H1 (cell line): Measurements from ENCODE around the gene FHL5. TPM values are rescaled to one million over a fixed set of nuclear protein-coding genes. Genes with fewer than 3 reads are reported as not detected.
A peak's percentile ranks its signal among the peaks of the same experiment; 100 is the strongest.

Experiments
- CTCF ChIA-PET: fragments of 300-600 bp; sonication (Branson Sonifier 250); formaldehyde crosslinking; loops from one replicate; lab custom pipeline; 2021; ENCODE audit not compliant: partially characterized antibody; lab: Charles Lee
- POLR2A ChIA-PET: fragments of 300-600 bp; sonication (Branson Sonifier 250); formaldehyde crosslinking; loops from one replicate; lab custom pipeline; 2021; ENCODE audit warnings: inconsistent platforms; ENCODE audit not compliant: partially characterized antibody; lab: Charles Lee
- DNase-seq, 2 experiments: peaks; one replicate each; pipeline versions ENCODE4 v3.0.0 to v3.0.0-alpha.2; 2010 to 2022; ENCODE audit warnings: low spot score in 2 of 2, low read depth in 1 of 2, mixed read lengths in 1 of 2
- FAIRE-seq: peaks from 2 replicates; lab custom pipeline; 2011; peaks lifted over from hg19 to GRCh38; lab: Jason Lieb, UNC
- H2AFZ ChIP-seq: 2 replicates; pipeline ENCODE4 v1.8.1; 2012; ENCODE audit warnings: low read length, inconsistent platforms
- H2AK5ac ChIP-seq: 2 replicates; pipeline ENCODE4 v1.6.1; 2013; ENCODE audit warnings: low read depth, low read length
- H2BK120ac ChIP-seq: replicated peaks from 2 replicates; pipeline ENCODE3; 2013; ENCODE audit warnings: low read depth, low read length, inconsistent platforms
- H2BK12ac ChIP-seq: 2 replicates; pipeline ENCODE4 v1.6.1; 2013; ENCODE audit warnings: low read depth, low read length
- H2BK15ac ChIP-seq: 2 replicates; pipeline ENCODE4 v1.6.1; 2013; ENCODE audit warnings: low read length
- H2BK20ac ChIP-seq: 2 replicates; pipeline ENCODE4 v1.6.1; 2013; ENCODE audit warnings: low read length
- H2BK5ac ChIP-seq: 2 replicates; pipeline ENCODE4 v1.6.1; 2013; ENCODE audit warnings: low read depth, low read length
- H3K14ac ChIP-seq: 2 replicates; pipeline ENCODE4 v1.6.1; 2013; ENCODE audit warnings: inconsistent platforms; ENCODE audit not compliant: insufficient read length
- H3K18ac ChIP-seq: 2 replicates; pipeline ENCODE4 v1.6.1; 2013; ENCODE audit warnings: low read length; ENCODE audit errors: extremely low read depth
- H3K23ac ChIP-seq: 2 replicates; pipeline ENCODE4 v1.6.1; 2013; ENCODE audit warnings: inconsistent platforms; ENCODE audit not compliant: insufficient read length
- H3K23me2 ChIP-seq: 2 replicates; pipeline ENCODE4 v1.6.1; 2013; ENCODE audit warnings: low read depth, low read length
- H3K27ac ChIP-seq: 2 replicates; pipeline ENCODE4 v1.6.1; 2011; ENCODE audit warnings: low read depth, low read length, inconsistent platforms
- H3K27me3 ChIP-seq, 4 experiments: replicated peaks in 1 of 4; 1 replicate in 1 of 4; 2 replicates in 3 of 4; pipeline versions ENCODE4 v1.6.1 to v1.8.1; 2011 to 2013; ENCODE audit warnings: low read length in 3 of 4, mild to moderate bottlenecking in 3 of 4, inconsistent platforms in 2 of 4, mixed read lengths in 2 of 4, moderate library complexity in 1 of 4; ENCODE audit not compliant: control insufficient read depth in 3 of 4, insufficient read depth in 3 of 4; ENCODE audit errors: extremely low read depth in 1 of 4
- H3K36me3 ChIP-seq, 4 experiments: 2 replicates each; pipeline versions ENCODE4 v1.6.1 to v1.8.1; 2011 to 2013; ENCODE audit warnings: mild to moderate bottlenecking in 4 of 4, low read length in 3 of 4, moderate library complexity in 2 of 4, control low read depth in 1 of 4, inconsistent platforms in 1 of 4; ENCODE audit not compliant: insufficient read depth in 4 of 4, control insufficient read depth in 2 of 4
- H3K4ac ChIP-seq: replicated peaks from 2 replicates; pipeline ENCODE3; 2013; ENCODE audit warnings: low read length, low read depth, mixed read lengths, inconsistent platforms; ENCODE audit not compliant: insufficient read length
- H3K4me1 ChIP-seq, 4 experiments: replicated peaks in 1 of 4; 1 replicate in 1 of 4; 2 replicates in 3 of 4; pipeline versions ENCODE4 v1.6.1 to v1.8.1; 2011 to 2013; ENCODE audit warnings: low read length in 3 of 4, inconsistent platforms in 2 of 4, mixed read lengths in 1 of 4; ENCODE audit not compliant: insufficient read depth in 4 of 4, control insufficient read depth in 3 of 4
- H3K4me2 ChIP-seq, 2 experiments: 2 replicates each; pipeline versions ENCODE4 v1.6.1 to v1.8.1; 2011 to 2013; ENCODE audit warnings: low read depth in 2 of 2, low read length in 2 of 2, control low read depth in 1 of 2, inconsistent platforms in 1 of 2, mild to moderate bottlenecking in 1 of 2; ENCODE audit not compliant: insufficient read depth in 1 of 2
- H3K4me3 ChIP-seq, 4 experiments: fragments of 200-600, 300-600 bp in 1 of 4; sonication (generic), shearing (Covaris generic), sonication (Bioruptor Twin) in 1 of 4; 2 replicates each; pipeline versions ENCODE4 v1.5.1 to v1.8.1; 2011 to 2016; ENCODE audit warnings: low read length in 4 of 4, low read depth in 3 of 4, control low read depth in 2 of 4, inconsistent platforms in 2 of 4, mild to moderate bottlenecking in 2 of 4, mixed read lengths in 1 of 4, moderate library complexity in 1 of 4; ENCODE audit not compliant: insufficient read depth in 2 of 4; ENCODE audit errors: extremely low read depth in 1 of 4
- H3K56ac ChIP-seq: replicated peaks from 2 replicates; pipeline ENCODE3; 2013; ENCODE audit warnings: low read depth, mild to moderate bottlenecking, mixed read lengths, low read length, inconsistent platforms; ENCODE audit not compliant: insufficient read length
- H3K79me1 ChIP-seq: 2 replicates; pipeline ENCODE4 v1.6.1; 2013; ENCODE audit warnings: low read depth, low read length, control low read depth
- H3K79me2 ChIP-seq, 2 experiments: 2 replicates each; pipeline versions ENCODE4 v1.6.1 to v1.8.1; 2012 to 2013; ENCODE audit warnings: low read length in 2 of 2, mild to moderate bottlenecking in 2 of 2, inconsistent platforms in 1 of 2; ENCODE audit not compliant: insufficient read depth in 2 of 2, control insufficient read depth in 1 of 2
- H3K9ac ChIP-seq, 4 experiments: replicated peaks in 1 of 4; 1 replicate in 1 of 4; 2 replicates in 3 of 4; pipeline versions ENCODE4 v1.6.1 to v1.8.1; 2011 to 2013; ENCODE audit warnings: low read depth in 3 of 4, low read length in 3 of 4, control low read depth in 2 of 4, mild to moderate bottlenecking in 2 of 4, moderate library complexity in 2 of 4, inconsistent platforms in 1 of 4; ENCODE audit errors: extremely low read depth in 1 of 4
- H3K9me3 ChIP-seq, 2 experiments: 2 replicates each; pipeline versions ENCODE4 v1.6.1 to v1.8.1; 2012 to 2013; ENCODE audit warnings: mild to moderate bottlenecking in 2 of 2, moderate library complexity in 2 of 2, control low read depth in 1 of 2, inconsistent platforms in 1 of 2, low read depth in 1 of 2, low read length in 1 of 2, mixed read lengths in 1 of 2; ENCODE audit not compliant: insufficient read depth in 2 of 2
- H4K20me1 ChIP-seq, 2 experiments: replicated peaks in 1 of 2; 2 replicates each; pipeline versions ENCODE3 to v1.8.1; 2011 to 2013; ENCODE audit warnings: inconsistent platforms in 2 of 2, low read length in 2 of 2, mild to moderate bottlenecking in 1 of 2; ENCODE audit not compliant: insufficient read depth in 2 of 2, control insufficient read depth in 1 of 2
- H4K5ac ChIP-seq: 2 replicates; pipeline ENCODE4 v1.6.1; 2013; ENCODE audit warnings: low read length, low read depth, mixed read lengths, inconsistent platforms; ENCODE audit not compliant: insufficient read length
- H4K8ac ChIP-seq: 2 replicates; pipeline ENCODE4 v1.8.0; 2013; ENCODE audit warnings: mild to moderate bottlenecking, moderate library complexity, low read length, inconsistent platforms; ENCODE audit not compliant: insufficient read depth; ENCODE audit errors: extremely low read depth
- H4K91ac ChIP-seq: replicated peaks from 2 replicates; pipeline ENCODE3; 2013; ENCODE audit warnings: low read length, mixed read lengths, inconsistent platforms; ENCODE audit not compliant: insufficient read length
- BACH1 ChIP-seq: IDR thresholded peaks from 2 replicates; pipeline ENCODE4 v1.6.1; 2012; ENCODE audit warnings: low read length, improper control_type of control experiment
- CEBPB ChIP-seq: IDR thresholded peaks from 2 replicates; pipeline ENCODE4 v1.6.1; 2012; ENCODE audit warnings: low read depth, low read length
- CHD1 ChIP-seq: IDR thresholded peaks from 2 replicates; pipeline ENCODE4 v1.6.1; 2012; ENCODE audit warnings: low read depth, low read length, improper control_type of control experiment
- EP300 ChIP-seq, 2 experiments: IDR thresholded peaks; 1 replicate in 1 of 2; 2 replicates in 1 of 2; pipeline ENCODE4 v1.6.1; 2011 to 2012; ENCODE audit warnings: low read depth in 2 of 2, low read length in 2 of 2, mild to moderate bottlenecking in 2 of 2, borderline replicate concordance in 1 of 2, inconsistent platforms in 1 of 2, moderate library complexity in 1 of 2
- FOSL1 ChIP-seq: IDR thresholded peaks from 2 replicates; pipeline ENCODE4 v1.6.1; 2011; ENCODE audit warnings: mild to moderate bottlenecking, low read depth, low read length, moderate library complexity; ENCODE audit not compliant: insufficient read depth
- JUN ChIP-seq: IDR thresholded peaks from 2 replicates; pipeline ENCODE4 v1.6.1; 2011; ENCODE audit warnings: low read depth, mild to moderate bottlenecking, improper control_type of control experiment, low read length
- RFX5 ChIP-seq: IDR thresholded peaks from 2 replicates; pipeline ENCODE4 v1.6.1; 2011; ENCODE audit warnings: low read depth, low read length, improper control_type of control experiment, borderline replicate concordance
- SAP30 ChIP-seq: fragments of 300-600 bp; sonication (generic); IDR thresholded peaks from 2 replicates; pipeline ENCODE4 v1.7.1; 2012; ENCODE audit warnings: low read length, moderate library complexity, mild to moderate bottlenecking, inconsistent platforms; ENCODE audit not compliant: insufficient read depth, insufficient replicate concordance
- SP4 ChIP-seq: IDR thresholded peaks from 2 replicates; pipeline ENCODE4 v1.6.1; 2012; ENCODE audit warnings: low read length, inconsistent platforms
- SRF ChIP-seq: IDR thresholded peaks from 2 replicates; pipeline ENCODE4 v1.6.1; 2011; ENCODE audit warnings: mild to moderate bottlenecking, low read depth, low read length, moderate library complexity
- YY1 ChIP-seq: IDR thresholded peaks from 2 replicates; pipeline ENCODE4 v1.6.1; 2011; ENCODE audit warnings: low read depth, mild to moderate bottlenecking, low read length
- WGBS, 2 experiments: shearing (Covaris generic) in 1 of 2; methylation state at CpG; one replicate each; pipeline versions ENCODE4 v1.1.6 to v1.1.7; 2013 to 2015; ENCODE audit warnings: low lambda C conversion rate in 2 of 2, mixed read lengths in 2 of 2, inconsistent platforms in 1 of 2, low coverage in 1 of 2, missing lambda C conversion rate in 1 of 2; ENCODE audit not compliant: insufficient replicate concordance in 2 of 2, insufficient coverage in 1 of 2, insufficient read length in 1 of 2; ENCODE audit errors: extremely low coverage in 1 of 2, missing lambda C conversion rate in 1 of 2; 5-methylcytosine and 5-hydroxymethylcytosine counted together
- polyA plus RNA-seq, 7 experiments: library from polyadenylated mRNA; depleted of rRNA in 3 of 7; stranded (reverse) in 5 of 7; unstranded in 2 of 7; fragments of >200 nt in 5 of 7; fragments of 200-250 nt in 2 of 7; gene quantifications; 1 replicate in 5 of 7; 2 replicates in 1 of 7; 4 replicates in 1 of 7; pipeline versions ENCODE4 v1.2.1 to v1.2.3, GENCODE V29; 2011 to 2013; ENCODE audit warnings: missing spikeins in 2 of 7, mixed read lengths in 2 of 7
- total RNA-seq: library from RNA; stranded (reverse); fragmentation: NEBNext Ultra II Directional; extraction: Animal tissue kit (Norgen Biotek cat#: 25700); gene quantifications from 2 replicates; pipeline ENCODE4 v1.2.1, GENCODE V29; 2021

FHL5 gene
- total and polyA plus RNA-seq, 2 of the 8 experiments (the other 6 are each of a cell fraction or from before 2014, with no cell fraction given), result not detected

- no peak overlapping the region for H4K91ac ChIP-seq
- H3K4ac ChIP-seq, result no peak overlapping the region
- H2BK15ac ChIP-seq, result no peak overlapping the region
- H3K9me3 ChIP-seq, result no peaks in the 10 kb centered on the region
- FAIRE-seq (peak; percentile 82), DNase-seq (no peak)
- no peak overlapping the region for H2AK5ac ChIP-seq
- no peak overlapping the region for H3K18ac ChIP-seq
- H4K5ac ChIP-seq, result no peak overlapping the region
- H2BK120ac ChIP-seq, result no peak overlapping the region
- H3K79me2 ChIP-seq, result peaks cover 0 to 14% of the 10 kb centered on the region in 2 experiments; a peak in 2 of 4 replicates
- peak overlapping the region; percentile 89 for H3K27ac ChIP-seq
- no peak overlapping the region for H2BK20ac ChIP-seq
- H3K23me2 ChIP-seq, result no peaks in the 10 kb centered on the region; the same call in 1 of the 2 replicates
- peak overlapping the region; percentile 70; the same call in 1 of the 2 replicates for H2BK12ac ChIP-seq
- H3K9ac ChIP-seq, result peak overlapping the region in 2 of 4 experiments; percentile 38 to 97; a peak in 4 of 7 replicates
- H4K8ac ChIP-seq, result no peak overlapping the region
- POLR2A ChIA-PET, result interaction anchor here (0.9 to 1.9 kb wide), 4 partner anchors 8 to 391 kb away, joined by 3 to 5 read pairs (median 4); no protein-coding TSS in a partner anchor
- H3K56ac ChIP-seq, result no peak overlapping the region
- no peaks in the 10 kb centered on the region; a peak in 2 of 8 replicates for H3K36me3 ChIP-seq
- 61% methylated on average over 6 of the region's 6 CpGs; no CpG with 5 or more reads in 1 of the 2 experiments for WGBS, 2 experiments
- no peak overlapping the region for H3K14ac ChIP-seq
- no peaks in the 10 kb centered on the region for H3K27me3 ChIP-seq
- no peaks in the 10 kb centered on the region for H3K79me1 ChIP-seq
- H4K20me1 ChIP-seq, result no peaks in the 10 kb centered on the region
- H3K4me1 ChIP-seq, result peaks cover 0 to 7% (median 2%) of the 10 kb centered on the region in 4 experiments; a peak in 2 of 7 replicates
- H2AFZ ChIP-seq, result no peak overlapping the region
- H3K4me3 ChIP-seq, result peak overlapping the region; percentile 78 to 96 (median 90); a peak in 7 of 8 replicates
- CTCF ChIA-PET, result interaction anchor here (0.7 to 1.0 kb wide), 2 partner anchors 191 to 583 kb away, joined by 3 to 4 read pairs; no protein-coding TSS in a partner anchor
- no peak overlapping the region; the same call in 1 of the 2 replicates for H2BK5ac ChIP-seq
- no peak overlapping the region for H3K23ac ChIP-seq
- H3K4me2 ChIP-seq, result peak overlapping the region; percentile 79 to 83
- TF ChIP-seq CEBPB, result no peak
- TF ChIP-seq RFX5, result no peak
- TF ChIP-seq SP4, result no peak
- TF ChIP-seq BACH1, result no peak
- TF ChIP-seq EP300 (IDR thresholded peaks at IDR 0.05; ENCODE audit: borderline replicate concordance in 1 of 2, low read depth in 2 of 2, low read length in 2 of 2), result no peak
- TF ChIP-seq CHD1, result no peak
- TF ChIP-seq SRF, result peak; percentile 98
- no peak for TF ChIP-seq FOSL1
- no peak for TF ChIP-seq YY1
- no peak for TF ChIP-seq JUN
- TF ChIP-seq SAP30, result no peak
Measured at GRCh38 chr6:96520171-96521115, 42.5 kb upstream of the FHL5 start.
